Suprapubic skin (tissue), 4 donors: ENCODE measurements around the gene SNCG. TPM values are rescaled to one million over a fixed set of nuclear protein-coding genes. Genes with fewer than 3 reads are reported as not detected.
"Not testable (repeated sequence)": the region's sequence is repeated elsewhere in the genome, so short reads cannot be mapped to it uniquely, and the experiment has no call there.

Experiments
- DNase-seq, 2 donors: peaks; one replicate each; pipeline ENCODE4 v3.0.0-alpha.2; 2019; ENCODE audit warnings: low spot score in 2 of 2
- H3K27ac ChIP-seq: fragments of 200-600 bp; sonication (generic); one replicate; pipeline ENCODE4 v1.5.1; 2019
- H3K27me3 ChIP-seq: fragments of 200-600 bp; sonication (generic); one replicate; pipeline ENCODE4 v1.5.1; 2019
- H3K36me3 ChIP-seq: fragments of 200-600 bp; sonication (generic); one replicate; pipeline ENCODE4 v1.5.1; 2019
- H3K4me1 ChIP-seq: fragments of 200-600 bp; sonication (generic); one replicate; pipeline ENCODE4 v1.5.1; 2019
- H3K4me3 ChIP-seq: fragments of 200-600 bp; sonication (generic); one replicate; pipeline ENCODE4 v1.5.1; 2019; ENCODE audit warnings: mild to moderate bottlenecking
- H3K9me3 ChIP-seq: fragments of 200-600 bp; sonication (generic); one replicate; pipeline ENCODE4 v1.5.1; 2019
- EP300 ChIP-seq: sonication (generic); formaldehyde crosslinking; IDR thresholded peaks from one replicate; pipeline ENCODE4 v1.6.1; 2017; ENCODE audit warnings: antibody characterized with exemption
- POLR2A ChIP-seq, 2 donors: fragments of 450-650 bp; IDR thresholded peaks; one replicate each; pipeline ENCODE4 v1.6.1; 2017; ENCODE audit warnings: antibody characterized with exemption in 2 of 2, mild to moderate bottlenecking in 2 of 2, moderate library complexity in 2 of 2
- POLR2AphosphoS5 ChIP-seq, 3 donors: sonication (generic); formaldehyde crosslinking; IDR thresholded peaks; one replicate each; pipeline ENCODE4 v1.6.1; 2017; ENCODE audit warnings: antibody characterized with exemption in 3 of 3
- WGBS: methylation state at CpG from one replicate; pipeline ENCODE4 v1.1.5; 2018; 5-methylcytosine and 5-hydroxymethylcytosine counted together
- total RNA-seq, 4 donors: library from RNA; depleted of rRNA; stranded (reverse); fragments of >200 nt; gene quantifications; one replicate each; pipeline ENCODE4 v1.1.0, GENCODE V29; 2016
- TF ChIP-seq, protein P1 (sequence below), 2 donors: fragments of 200-600 bp in 1 of 2; fragments of 450-650 bp in 1 of 2; sonication (generic) in 1 of 2; IDR thresholded peaks; one replicate each; pipeline ENCODE4 v1.5.1; 2016 to 2019; ENCODE audit warnings: antibody characterized with exemption in 2 of 2, mild to moderate bottlenecking in 1 of 2, moderate library complexity in 1 of 2

The SNCG gene
- total RNA-seq, 4 donors from 2014 or later, result 20.7 to 27.1 (median 24.6) TPM

- DNase-seq, result peak in 1 of 2 donors; percentile 38
- Histone ChIP-seq H3K9me3 (no peaks in the 10 kb centered on the region), H3K4me1 (peaks cover 3% of the 10 kb centered on the region), H3K4me3 (no peak overlapping the region), H3K27ac (no peak overlapping the region), H3K36me3 (peaks cover 2% of the 10 kb centered on the region), H3K27me3 (no peaks in the 10 kb centered on the region)
- TF ChIP-seq, protein P1, sequence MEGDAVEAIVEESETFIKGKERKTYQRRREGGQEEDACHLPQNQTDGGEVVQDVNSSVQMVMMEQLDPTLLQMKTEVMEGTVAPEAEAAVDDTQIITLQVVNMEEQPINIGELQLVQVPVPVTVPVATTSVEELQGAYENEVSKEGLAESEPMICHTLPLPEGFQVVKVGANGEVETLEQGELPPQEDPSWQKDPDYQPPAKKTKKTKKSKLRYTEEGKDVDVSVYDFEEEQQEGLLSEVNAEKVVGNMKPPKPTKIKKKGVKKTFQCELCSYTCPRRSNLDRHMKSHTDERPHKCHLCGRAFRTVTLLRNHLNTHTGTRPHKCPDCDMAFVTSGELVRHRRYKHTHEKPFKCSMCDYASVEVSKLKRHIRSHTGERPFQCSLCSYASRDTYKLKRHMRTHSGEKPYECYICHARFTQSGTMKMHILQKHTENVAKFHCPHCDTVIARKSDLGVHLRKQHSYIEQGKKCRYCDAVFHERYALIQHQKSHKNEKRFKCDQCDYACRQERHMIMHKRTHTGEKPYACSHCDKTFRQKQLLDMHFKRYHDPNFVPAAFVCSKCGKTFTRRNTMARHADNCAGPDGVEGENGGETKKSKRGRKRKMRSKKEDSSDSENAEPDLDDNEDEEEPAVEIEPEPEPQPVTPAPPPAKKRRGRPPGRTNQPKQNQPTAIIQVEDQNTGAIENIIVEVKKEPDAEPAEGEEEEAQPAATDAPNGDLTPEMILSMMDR (IDR thresholded peaks at IDR 0.05), result no peak
- TF ChIP-seq POLR2A (IDR thresholded peaks at IDR 0.05) (no peak), EP300 (no peak), POLR2AphosphoS5 (IDR thresholded peaks at IDR 0.05) (no peak)
- WGBS, result 63% methylated on average over 6 of the region's 6 CpGs
Measured at GRCh38 chr10:86937502-86938154, 20.8 kb upstream of the SNCG start.

- Histone ChIP-seq H3K27me3 (no peaks in the 10 kb centered on the region), H3K27ac (no peak overlapping the region), H3K4me3 (no peak overlapping the region), H3K36me3 (peaks cover 6% of the 10 kb centered on the region), H3K4me1 (peaks cover 3% of the 10 kb centered on the region), H3K9me3 (no peaks in the 10 kb centered on the region)
- WGBS, result 88% methylated on average over 2 of the region's 2 CpGs
- peak in 1 of 2 donors; percentile 55 for DNase-seq
- TF ChIP-seq EP300 (no peak), POLR2A (IDR thresholded peaks at IDR 0.05) (no peak), POLR2AphosphoS5 (IDR thresholded peaks at IDR 0.05) (no peak)
- TF ChIP-seq, protein P1 (IDR thresholded peaks at IDR 0.05), result no peak
Measured at GRCh38 chr10:86938260-86938659, 20.1 kb upstream of the SNCG start.

DNA sequence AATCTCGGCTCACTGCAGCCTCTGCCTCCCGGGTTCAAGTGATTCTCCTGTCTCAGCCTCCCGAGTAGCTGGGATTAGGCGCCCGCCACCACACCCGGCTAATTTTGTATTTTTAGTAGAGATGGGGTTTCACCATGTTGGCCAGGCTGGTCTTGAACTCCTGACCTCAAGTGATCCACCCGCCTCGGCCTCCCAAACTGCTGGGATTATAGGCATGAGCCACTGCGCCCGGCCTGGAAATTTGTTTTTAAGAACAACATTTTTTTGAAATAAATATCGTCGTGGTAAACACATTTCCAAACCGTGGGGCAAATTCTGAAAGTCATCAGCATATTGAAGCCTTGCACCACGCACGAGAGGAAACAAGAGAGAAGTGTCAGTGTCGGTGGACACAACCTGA lies 18.3 kb upstream of the SNCG start:
- Histone ChIP-seq H3K4me1 (peaks cover 15% of the 10 kb centered on the region), H3K36me3 (peaks cover 11% of the 10 kb centered on the region)
- H3K27ac ChIP-seq, H3K9me3 ChIP-seq, H3K4me3 ChIP-seq, H3K27me3 ChIP-seq: not testable (repeated sequence)
- peak in 1 of 2 donors; percentile 47 for DNase-seq
- 83% methylated on average over 16 of the region's 16 CpGs for WGBS

- Histone ChIP-seq H3K27me3 (no peaks in the 10 kb centered on the region), H3K27ac (no peak overlapping the region), H3K9me3 (no peaks in the 10 kb centered on the region), H3K4me3 (no peak overlapping the region), H3K36me3 (peaks cover 11% of the 10 kb centered on the region), H3K4me1 (peaks cover 21% of the 10 kb centered on the region)
- TF ChIP-seq POLR2AphosphoS5 (IDR thresholded peaks at IDR 0.05), result no peak
- TF ChIP-seq, protein P1 (IDR thresholded peaks at IDR 0.05), result no peak
- TF ChIP-seq EP300, result no peak
- TF ChIP-seq POLR2A (IDR thresholded peaks at IDR 0.05), result no peak
- peak in 1 of 2 donors; percentile 76 for DNase-seq
- 86% methylated on average over 4 of the region's 6 CpGs for WGBS
Measured at GRCh38 chr10:86940677-86941076, 17.7 kb upstream of the SNCG start.

GRCh38 chr10:86941426-86941825 lies 17.0 kb upstream of the SNCG start:
- H3K4me1 ChIP-seq, result peaks cover 28% of the 10 kb centered on the region
- TF ChIP-seq EP300 (no peak), POLR2AphosphoS5 (IDR thresholded peaks at IDR 0.05) (no peak), POLR2A (IDR thresholded peaks at IDR 0.05) (no peak)
- TF ChIP-seq, protein P1 (IDR thresholded peaks at IDR 0.05), result no peak
- no peak overlapping the region for H3K27ac ChIP-seq
- peak in 1 of 2 donors; percentile 13 for DNase-seq
- H3K27me3 ChIP-seq, result no peaks in the 10 kb centered on the region
- peaks cover 11% of the 10 kb centered on the region for H3K36me3 ChIP-seq
- no peak overlapping the region for H3K4me3 ChIP-seq
- no peaks in the 10 kb centered on the region for H3K9me3 ChIP-seq
- 92% methylated on average over 2 of the region's 2 CpGs for WGBS
